Neuron (in vitro differentiated cells): ENCODE measurements around the gene GSTA1.
"Not testable (repeated sequence)": the region's sequence is repeated elsewhere in the genome, so short reads cannot be mapped to it uniquely, and the experiment has no call there.

Source experiments
- H2AFZ ChIP-seq: one replicate; pipeline ENCODE4 v1.6.1; 2013; ENCODE audit warnings: low read depth, mild to moderate bottlenecking, inconsistent platforms, low read length, moderate library complexity
- H3K27me3 ChIP-seq: one replicate; pipeline ENCODE4 v1.6.1; 2013; ENCODE audit warnings: low read length; ENCODE audit not compliant: insufficient read depth
- H3K36me3 ChIP-seq: one replicate; pipeline ENCODE4 v1.6.1; 2013; ENCODE audit warnings: low read length; ENCODE audit not compliant: insufficient read depth
- H3K4me1 ChIP-seq: one replicate; pipeline ENCODE4 v1.6.1; 2013; ENCODE audit warnings: low read length; ENCODE audit not compliant: insufficient read depth
- H3K4me3 ChIP-seq: 2 replicates; pipeline ENCODE4 v1.5.1; 2013; ENCODE audit warnings: mild to moderate bottlenecking, low read length, moderate library complexity
- H3K9me3 ChIP-seq: one replicate; pipeline ENCODE4 v1.6.1; 2013; ENCODE audit warnings: low read length

Gene GSTA1

DNA sequence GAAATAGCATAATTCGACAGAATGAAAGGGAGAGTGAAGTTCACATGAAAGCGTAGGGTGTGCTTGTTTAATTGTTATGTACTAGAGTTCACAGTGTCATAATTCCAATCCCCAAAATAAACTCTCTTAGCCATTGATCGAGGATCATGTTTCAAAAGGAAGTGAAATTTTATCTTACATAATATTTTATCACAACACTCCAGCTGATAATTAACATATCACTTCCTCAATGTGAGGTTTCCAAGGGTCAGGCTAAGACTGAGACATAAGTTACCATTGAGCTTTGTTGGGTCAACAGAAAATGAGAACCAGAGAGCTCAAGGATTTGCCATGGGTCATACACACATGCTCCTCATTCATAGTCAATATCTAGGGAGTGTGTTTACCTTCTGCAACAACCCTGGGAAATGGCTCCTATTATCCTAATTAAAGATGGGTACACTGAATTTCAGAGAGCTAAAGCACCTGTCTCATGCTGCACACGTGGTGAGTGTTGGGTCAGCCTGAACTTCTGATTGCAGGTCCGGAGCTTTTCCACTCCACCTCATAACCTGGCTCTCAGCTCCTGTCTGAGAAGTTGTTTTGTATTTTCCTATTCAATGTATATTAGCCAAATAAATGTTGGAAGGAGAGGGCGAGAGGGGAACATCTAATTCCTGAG, 43.4 kb downstream of the GSTA1 start:
- no peak overlapping the region for H2AFZ ChIP-seq
- H3K27me3 ChIP-seq, result no peaks in the 10 kb centered on the region
- no peaks in the 10 kb centered on the region for H3K36me3 ChIP-seq
- H3K4me3 ChIP-seq, result no peak overlapping the region
- no peaks in the 10 kb centered on the region for H3K4me1 ChIP-seq
- H3K9me3 ChIP-seq, result no peaks in the 10 kb centered on the region

DNA sequence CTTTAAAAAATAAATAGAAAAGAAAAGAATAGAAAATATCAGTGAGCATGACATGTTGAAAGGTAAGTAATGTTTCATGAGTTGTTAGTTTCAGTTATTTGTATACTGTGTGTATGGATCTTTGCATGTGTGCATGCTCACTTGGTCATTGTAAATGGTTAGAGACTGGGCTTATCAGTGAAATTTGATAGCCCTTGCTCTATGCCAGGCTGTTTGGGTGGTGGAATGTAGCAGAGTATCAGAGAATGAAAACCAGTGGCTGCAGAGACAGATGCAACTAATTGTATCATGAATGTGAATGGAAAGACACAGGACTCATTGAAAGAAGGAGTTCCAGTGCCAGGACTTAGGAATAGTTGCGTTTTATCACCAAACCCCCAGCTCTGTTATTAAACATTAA, 44.5 kb downstream of the GSTA1 start:
- Histone ChIP-seq H3K4me1 (no peaks in the 10 kb centered on the region), H3K27me3 (no peaks in the 10 kb centered on the region), H2AFZ (no peak overlapping the region), H3K36me3 (no peaks in the 10 kb centered on the region), H3K9me3 (no peaks in the 10 kb centered on the region), H3K4me3 (no peak overlapping the region)

DNA sequence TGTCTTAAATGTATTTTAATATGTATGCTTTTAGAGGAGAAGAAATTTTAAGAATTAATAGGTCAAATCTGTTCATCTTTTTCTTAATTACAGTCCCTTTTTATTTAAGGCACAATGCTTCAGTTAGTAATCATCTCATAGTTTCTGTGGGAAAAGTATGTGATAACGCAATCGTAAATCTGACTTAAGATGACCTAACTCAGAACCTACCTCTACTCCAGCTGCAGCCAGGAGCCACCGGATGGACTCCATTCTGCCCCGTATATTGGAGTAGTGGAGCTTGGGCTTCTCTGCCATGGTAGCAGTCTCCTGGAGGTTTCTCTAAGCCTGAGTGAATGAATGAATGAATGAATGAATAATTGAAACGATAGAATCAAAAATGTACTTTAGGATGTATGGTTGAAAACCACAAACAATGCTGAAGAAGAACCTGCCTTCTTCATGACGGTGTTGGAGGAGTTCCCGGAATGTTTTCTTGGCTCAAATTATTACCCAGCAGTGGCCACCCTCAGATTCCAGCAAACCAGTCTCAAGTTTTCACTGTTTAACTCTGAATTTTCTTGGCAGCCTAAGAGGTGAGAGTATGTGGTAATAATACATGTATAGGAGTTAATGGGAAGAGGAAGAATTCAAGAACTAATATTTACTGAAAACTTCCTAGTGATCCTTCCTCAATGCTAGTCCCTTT, 45.8 kb downstream of the GSTA1 start:
- H3K36me3 ChIP-seq, H3K4me3 ChIP-seq, H3K9me3 ChIP-seq, H2AFZ ChIP-seq, H3K4me1 ChIP-seq, H3K27me3 ChIP-seq: not testable (repeated sequence)

DNA sequence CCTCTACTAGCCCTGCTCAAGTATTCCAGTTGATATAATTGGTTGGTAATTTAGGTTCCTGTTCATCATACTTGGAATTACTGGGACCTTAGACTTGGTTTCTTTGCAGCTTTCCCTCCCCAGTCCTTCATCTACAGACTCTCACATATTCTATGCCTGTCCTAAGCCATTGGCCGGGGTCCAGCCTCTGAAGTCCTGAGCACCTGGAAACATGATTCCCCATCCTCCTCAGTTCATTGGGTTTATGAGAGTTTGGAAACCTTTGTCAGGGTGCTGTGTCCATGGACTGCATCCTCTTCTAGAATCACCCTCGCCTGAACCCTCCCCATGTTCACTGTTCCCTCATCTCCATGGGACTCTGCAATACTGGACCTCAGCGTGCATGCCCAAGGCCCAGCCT, 49.2 kb downstream of the GSTA1 start:
- H3K27me3 ChIP-seq, result no peaks in the 10 kb centered on the region
- H3K4me1 ChIP-seq, result no peaks in the 10 kb centered on the region
- no peaks in the 10 kb centered on the region for H3K9me3 ChIP-seq
- no peaks in the 10 kb centered on the region for H3K36me3 ChIP-seq
- H2AFZ ChIP-seq, result no peak overlapping the region
- no peak overlapping the region for H3K4me3 ChIP-seq

DNA sequence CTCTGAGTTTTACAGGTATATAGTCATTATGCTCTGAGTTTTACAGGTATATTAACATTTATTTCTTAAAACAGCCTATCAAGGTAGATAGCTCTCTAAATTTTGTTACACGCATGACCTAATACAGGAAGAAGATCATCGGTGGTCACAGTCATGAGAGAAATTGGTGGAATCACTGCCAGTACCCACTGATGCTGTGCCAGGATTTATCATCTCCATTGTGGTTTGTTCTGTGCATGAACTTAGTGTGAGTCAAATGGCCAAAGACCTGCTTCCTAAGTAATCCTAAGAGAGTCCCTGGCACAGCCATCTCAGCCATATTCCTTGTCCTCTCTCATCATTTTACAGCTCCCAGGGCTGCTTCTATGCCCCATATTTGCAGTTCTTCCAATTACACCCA, 50.5 kb downstream of the GSTA1 start:
- H3K27me3 ChIP-seq, H3K4me3 ChIP-seq, H2AFZ ChIP-seq, H3K4me1 ChIP-seq, H3K9me3 ChIP-seq, H3K36me3 ChIP-seq: not testable (repeated sequence)

DNA sequence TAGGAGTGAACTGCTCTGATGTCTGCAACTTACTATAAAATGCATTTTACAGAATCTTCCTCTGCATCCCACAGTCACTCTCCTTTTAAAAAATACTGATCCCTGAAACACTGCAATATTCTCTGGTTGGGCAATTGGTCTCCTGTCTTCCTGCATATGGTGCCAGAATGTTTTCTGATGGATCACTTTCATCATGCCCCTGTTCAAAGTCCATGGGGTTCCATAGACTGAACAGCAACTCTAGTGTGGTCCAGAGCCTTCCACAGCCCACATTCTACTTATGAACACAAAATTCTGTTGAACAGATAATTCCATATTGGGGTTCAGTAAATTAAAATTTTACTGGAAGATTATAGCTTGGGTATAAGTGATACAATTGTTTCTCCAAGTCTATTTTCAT, 51.3 kb downstream of the GSTA1 start:
- no peaks in the 10 kb centered on the region for H3K4me1 ChIP-seq
- no peaks in the 10 kb centered on the region for H3K27me3 ChIP-seq
- no peak overlapping the region for H3K4me3 ChIP-seq
- no peak overlapping the region for H2AFZ ChIP-seq
- no peaks in the 10 kb centered on the region for H3K9me3 ChIP-seq
- no peaks in the 10 kb centered on the region for H3K36me3 ChIP-seq

DNA sequence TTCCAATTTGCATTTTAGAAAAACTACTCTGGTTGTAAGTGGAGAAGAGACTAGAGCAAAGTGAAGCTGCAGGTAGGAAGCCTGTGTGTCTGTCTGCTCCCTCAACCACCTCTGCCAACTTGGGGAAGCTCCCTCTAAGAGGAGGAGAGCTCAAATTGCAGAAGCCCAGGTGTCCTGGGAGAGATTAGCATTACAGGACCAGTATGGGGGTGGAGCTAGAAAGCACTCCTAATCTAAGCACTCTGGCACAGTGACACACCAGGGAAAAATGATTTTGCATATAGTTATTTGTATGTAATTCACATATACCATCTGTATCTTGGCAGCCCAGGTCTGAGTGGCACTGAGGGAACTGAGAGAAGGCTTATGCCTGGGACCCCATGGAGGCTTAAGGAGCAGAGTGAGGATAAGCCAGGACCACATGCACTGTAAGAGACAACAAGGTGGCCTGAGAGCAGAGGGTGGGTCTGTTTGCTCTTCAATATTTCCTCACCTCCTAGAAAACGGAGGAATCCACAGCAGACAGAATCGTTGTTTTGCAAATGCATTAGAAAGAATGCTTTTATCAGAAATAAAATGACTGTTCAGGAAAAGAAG, 54.0 kb downstream of the GSTA1 start:
- H3K9me3 ChIP-seq, result no peaks in the 10 kb centered on the region
- H3K4me1 ChIP-seq, result no peaks in the 10 kb centered on the region
- no peak overlapping the region for H2AFZ ChIP-seq
- H3K4me3 ChIP-seq, result no peak overlapping the region
- H3K27me3 ChIP-seq, result no peaks in the 10 kb centered on the region
- no peaks in the 10 kb centered on the region for H3K36me3 ChIP-seq

DNA sequence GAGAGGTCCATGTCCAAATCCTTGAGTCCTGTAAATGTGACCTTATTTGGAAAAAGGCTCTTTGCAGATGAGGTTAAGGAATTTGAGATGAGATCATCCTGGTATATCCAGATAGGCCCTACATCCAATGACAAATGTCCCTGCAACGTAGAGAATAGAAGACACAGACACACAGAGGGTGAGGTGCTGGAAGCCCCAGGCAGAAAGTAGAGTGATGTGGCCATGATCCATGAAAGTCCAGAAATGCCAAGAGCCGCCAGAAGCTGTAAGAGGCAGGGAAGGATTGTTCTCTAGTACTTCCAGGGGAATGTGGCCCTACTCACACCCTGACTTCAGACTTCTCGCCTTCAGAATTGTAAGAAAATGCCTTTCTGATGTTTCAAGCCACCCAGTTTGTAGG, 56.3 kb downstream of the GSTA1 start:
- not testable (repeated sequence) for H3K36me3 ChIP-seq, H3K4me1 ChIP-seq, H2AFZ ChIP-seq, H3K4me3 ChIP-seq, H3K9me3 ChIP-seq, H3K27me3 ChIP-seq

DNA sequence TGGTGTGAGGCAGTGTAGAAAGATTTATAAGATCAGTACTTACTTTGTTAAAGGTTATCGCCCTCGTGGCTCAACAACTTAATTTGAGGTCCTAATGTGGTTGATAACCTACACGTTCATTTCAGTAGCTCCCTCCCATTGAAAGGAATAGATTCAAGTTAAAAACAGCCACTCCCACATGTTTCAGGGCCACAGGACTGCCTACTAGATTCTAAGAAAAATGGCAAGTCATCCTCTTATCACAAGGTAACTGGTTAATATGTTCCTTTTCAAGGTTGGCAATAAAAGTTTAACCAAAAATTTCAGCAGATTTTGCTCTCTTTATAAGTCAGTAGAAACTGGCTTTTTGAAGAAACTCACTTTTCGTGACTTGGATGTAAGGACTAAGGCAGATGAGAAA, 57.4 kb downstream of the GSTA1 start:
- Histone ChIP-seq H3K4me1 (no peaks in the 10 kb centered on the region), H2AFZ (no peak overlapping the region)

DNA sequence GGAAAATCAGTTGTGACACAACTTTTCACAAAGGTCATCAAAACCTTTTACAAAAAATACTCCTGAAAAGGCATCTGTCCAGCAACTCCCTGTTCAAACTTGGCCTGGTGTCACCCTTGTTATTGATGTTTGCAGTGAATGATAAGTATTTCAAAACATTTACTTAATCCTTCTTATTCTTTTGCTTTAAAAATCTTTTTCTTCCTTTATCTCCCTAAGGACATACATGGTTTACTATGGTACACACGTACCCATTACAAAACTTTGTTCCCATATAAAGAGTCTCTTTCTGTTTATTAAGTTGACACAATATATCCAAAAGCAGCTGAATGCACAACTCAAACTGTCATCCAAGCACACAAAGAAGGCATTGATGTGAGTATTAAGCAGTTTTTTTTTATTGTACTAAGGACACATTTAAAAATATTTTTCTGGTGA, 57.8 kb downstream of the GSTA1 start:
- H3K4me1 ChIP-seq, result no peaks in the 10 kb centered on the region
- H3K4me3 ChIP-seq, result no peak overlapping the region
- peaks cover 5% of the 10 kb centered on the region for H3K27me3 ChIP-seq
- no peak overlapping the region for H2AFZ ChIP-seq
- H3K36me3 ChIP-seq, result no peaks in the 10 kb centered on the region
- no peaks in the 10 kb centered on the region for H3K9me3 ChIP-seq

More for the DNA sequence above, 57.4 kb downstream of the GSTA1 start:
- no peaks in the 10 kb centered on the region for H3K36me3 ChIP-seq
- H3K9me3 ChIP-seq, result no peaks in the 10 kb centered on the region
- H3K4me3 ChIP-seq, result no peak overlapping the region
- peaks cover 5% of the 10 kb centered on the region for H3K27me3 ChIP-seq

DNA sequence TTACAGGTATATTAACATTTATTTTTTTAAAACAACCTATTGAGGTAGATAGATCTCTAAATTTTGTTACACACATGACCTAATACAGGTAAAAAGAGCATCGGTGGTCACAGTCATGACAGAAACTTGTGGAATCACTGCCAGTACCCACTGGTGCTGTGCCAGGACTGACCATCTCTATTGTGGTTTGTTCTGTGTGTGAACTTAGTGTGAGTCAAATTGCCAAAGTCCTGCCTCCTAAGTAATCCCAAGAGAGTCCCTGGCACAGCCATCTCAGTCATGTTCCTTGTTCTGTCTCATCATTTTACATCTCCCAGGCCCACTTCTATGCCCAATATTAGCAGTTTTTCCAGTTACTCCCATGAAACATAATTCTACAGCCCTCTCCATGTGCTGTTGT, 61.7 kb downstream of the GSTA1 start:
- no peaks in the 10 kb centered on the region for H3K36me3 ChIP-seq
- no peaks in the 10 kb centered on the region for H3K4me1 ChIP-seq
- peaks cover 5% of the 10 kb centered on the region for H3K27me3 ChIP-seq
- no peaks in the 10 kb centered on the region for H3K9me3 ChIP-seq
- H3K4me3 ChIP-seq, result no peak overlapping the region
- H2AFZ ChIP-seq, result no peak overlapping the region
